HG02970 (cell line): ENCODE data around the gene PLAGL1.
"Not testable (repeated sequence)": the region's sequence is repeated elsewhere in the genome, so short reads cannot be mapped to it uniquely, and the experiment has no call there.

Source experiments
- ATAC-seq: cut with Tn5 transposase; IDR thresholded peaks from one replicate; pipeline ENCODE4 v1.9.1; 2021; ENCODE audit warnings: mild to moderate bottlenecking, moderate library complexity, moderate number of reproducible peaks; ENCODE audit not compliant: unreplicated experiment, low FRiP score

Gene PLAGL1

DNA sequence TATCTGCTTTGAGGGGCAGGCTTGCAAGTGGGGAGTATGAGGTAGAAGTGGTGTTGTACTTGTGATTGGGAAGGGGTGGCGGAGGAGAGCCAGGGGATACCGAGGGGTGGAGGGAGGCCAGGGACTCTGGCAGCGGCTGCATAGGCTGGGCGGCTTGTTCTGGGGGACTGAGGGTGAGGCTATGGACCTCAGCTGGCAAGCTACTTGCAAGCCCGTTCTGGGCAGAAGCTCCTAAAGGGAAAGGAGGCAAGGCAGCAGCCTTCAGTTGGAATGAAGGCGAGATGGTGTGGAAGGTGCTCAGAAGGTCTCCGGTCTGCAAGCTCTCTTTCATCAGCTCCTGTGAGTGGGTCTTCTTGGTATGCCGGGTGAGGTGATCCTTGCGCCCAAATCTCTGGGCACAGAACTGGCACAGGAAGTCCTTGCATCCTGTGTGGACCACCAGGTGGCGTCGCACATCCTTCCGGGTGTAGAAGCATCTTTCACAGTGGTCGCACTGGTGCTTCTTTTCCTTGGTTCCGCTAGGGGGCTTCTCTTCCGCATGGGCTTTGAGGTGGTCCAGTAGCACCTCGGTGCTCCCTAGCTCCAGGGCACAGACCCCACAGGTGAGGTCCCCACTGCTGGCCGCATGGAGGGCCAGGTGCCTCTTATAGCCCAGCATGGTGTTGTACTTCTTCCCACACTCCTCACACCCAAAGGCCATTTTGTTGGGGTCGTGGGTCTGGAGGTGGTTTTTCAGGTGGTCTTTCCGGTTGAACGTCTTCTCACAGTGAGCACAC is 66.0 kb downstream of the PLAGL1 start:
- no peak for ATAC-seq

GRCh38 chr6:143940011-143940597 is 68.0 kb downstream of the PLAGL1 start:
- peak; percentile 92 for ATAC-seq

GRCh38 chr6:143939364-143939763 is 68.7 kb downstream of the PLAGL1 start:
- no peak for ATAC-seq

GRCh38 chr6:143937668-143937970 is 70.4 kb downstream of the PLAGL1 start:
- ATAC-seq: no peak

DNA sequence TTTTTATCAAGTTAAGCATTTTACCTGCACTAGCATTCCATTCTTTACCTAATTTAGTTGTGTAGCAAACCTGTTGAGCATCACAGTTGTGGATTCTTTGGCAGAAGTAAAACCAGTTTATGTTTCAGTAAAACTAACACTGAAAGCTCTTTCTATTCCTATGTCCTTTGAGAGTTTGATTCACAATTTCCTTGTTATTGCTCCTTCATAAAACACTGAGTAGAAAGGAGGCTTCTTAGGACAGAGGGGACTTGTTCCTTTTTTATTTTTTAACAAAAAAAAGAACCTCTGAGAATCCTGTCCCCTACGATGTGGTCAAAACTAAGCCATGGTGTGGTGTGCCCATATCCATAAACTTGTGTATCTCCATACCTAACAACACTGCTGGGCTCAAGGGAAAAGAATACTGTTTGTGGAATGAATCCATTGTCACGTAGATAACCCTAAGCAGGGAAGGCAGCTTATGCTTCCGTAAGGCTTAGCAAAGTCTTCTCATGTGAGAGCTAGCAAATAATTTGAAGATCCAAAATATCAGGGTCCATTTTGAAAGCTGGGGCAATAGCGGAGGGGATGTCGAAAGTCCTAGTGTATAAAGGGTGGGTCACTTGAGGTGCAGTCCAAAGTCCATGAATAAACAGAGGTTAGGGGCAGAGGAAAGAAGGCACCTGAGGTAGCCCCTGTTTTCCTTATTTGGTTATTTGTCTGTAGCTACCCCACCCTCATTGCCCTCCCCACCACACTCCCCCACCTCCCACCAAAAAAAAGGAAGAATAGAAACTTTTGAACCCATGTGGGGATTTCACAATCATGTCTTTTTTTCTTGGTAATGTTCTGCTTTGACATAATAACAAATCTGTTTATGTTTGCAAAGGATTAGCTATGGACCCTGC is 71.0 kb downstream of the PLAGL1 start:
- no peak for ATAC-seq

DNA sequence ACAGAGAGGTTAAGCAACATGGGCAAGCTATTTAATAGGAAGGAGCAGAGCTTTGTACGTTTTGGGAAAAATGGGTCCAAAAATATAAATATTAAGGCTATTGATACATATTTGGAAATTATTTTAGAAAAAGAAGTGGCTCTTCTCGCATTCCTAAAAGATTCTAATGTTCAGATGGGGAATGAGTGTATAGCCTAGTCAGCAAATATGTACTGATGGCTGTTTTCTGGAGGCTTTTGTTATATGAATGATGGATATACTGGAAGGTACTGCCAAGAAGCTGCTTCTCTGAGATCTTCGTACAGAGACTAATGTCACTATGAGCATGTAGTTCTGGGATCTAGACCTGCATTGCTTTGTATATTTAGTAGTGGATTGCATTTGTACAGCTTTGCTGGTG is 71.7 kb downstream of the PLAGL1 start:
- ATAC-seq: no peak

GRCh38 chr6:143934867-143935266 is 73.2 kb downstream of the PLAGL1 start:
- no peak for ATAC-seq

GRCh38 chr6:143934331-143934730 is 73.7 kb downstream of the PLAGL1 start:
- no peak for ATAC-seq

- ATAC-seq: no peak
Measured at GRCh38 chr6:143929975-143930374, 78.1 kb downstream of the PLAGL1 start.

DNA sequence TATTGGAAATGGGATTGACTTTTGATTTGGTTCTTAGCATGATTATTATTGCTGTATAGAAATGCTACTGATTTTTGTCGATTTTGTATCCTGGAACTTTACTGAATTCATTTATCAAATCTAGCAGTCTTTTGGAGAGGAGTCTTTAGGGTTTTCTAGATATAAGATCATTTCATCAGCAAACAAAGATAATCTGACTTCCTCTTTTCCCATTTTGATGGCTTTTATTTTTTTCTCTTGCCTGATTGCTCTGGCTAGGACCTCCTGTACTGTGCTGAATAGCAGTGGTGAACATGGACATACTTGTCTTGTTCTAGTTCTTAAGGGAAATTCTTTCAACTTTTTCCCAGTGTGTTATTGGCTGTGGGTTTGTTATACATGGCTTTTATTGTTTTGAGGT is 79.2 kb downstream of the PLAGL1 start:
- ATAC-seq: no peak

DNA sequence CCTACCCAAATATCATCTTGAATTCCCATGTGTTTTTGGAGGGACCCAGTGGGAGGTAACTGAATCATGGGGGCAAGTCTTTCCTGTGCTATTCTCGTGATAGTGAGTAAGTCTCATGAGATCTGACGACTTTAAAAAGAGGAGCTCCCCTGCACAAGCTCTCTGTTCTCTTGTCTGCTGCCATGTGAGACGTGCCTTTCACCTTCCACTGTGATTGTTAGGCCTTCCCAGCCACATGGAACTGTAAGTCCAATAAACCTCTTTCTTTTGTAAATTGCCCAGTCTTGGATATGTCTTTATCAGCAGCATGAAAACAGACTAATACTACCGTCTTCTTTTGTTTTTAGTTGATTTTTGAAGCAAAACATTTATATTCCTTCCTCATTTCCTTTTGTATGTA is 91.0 kb downstream of the PLAGL1 start:
- ATAC-seq: not testable (repeated sequence)

DNA sequence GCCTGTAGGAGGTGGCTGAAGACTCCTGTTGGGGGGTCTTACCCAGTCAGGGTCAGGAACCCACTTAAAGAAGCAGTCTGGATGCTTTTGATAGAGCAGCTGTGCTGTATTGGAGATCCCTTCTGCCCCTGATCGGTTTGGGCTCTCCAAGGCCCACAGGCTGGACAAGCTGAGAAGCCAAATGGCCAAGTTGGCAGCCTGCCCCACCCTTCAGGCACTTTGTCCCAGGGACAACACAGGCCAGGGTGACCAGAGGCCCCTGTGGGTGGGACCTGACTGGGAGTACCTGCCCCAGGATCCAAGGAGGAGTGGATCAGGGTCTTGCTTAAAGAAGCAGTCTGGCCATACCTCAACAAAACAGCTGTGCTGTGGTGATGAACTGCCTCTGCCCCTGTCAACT is 95.4 kb downstream of the PLAGL1 start:
- ATAC-seq: no peak

- no peak for ATAC-seq
Measured at GRCh38 chr6:143911028-143911427, 97.0 kb downstream of the PLAGL1 start.

- no peak for ATAC-seq
Measured at GRCh38 chr6:143902827-143903226, 105.2 kb downstream of the PLAGL1 start.

- ATAC-seq: peak; percentile 93
Measured at GRCh38 chr6:143901885-143902750, 105.9 kb downstream of the PLAGL1 start.

DNA sequence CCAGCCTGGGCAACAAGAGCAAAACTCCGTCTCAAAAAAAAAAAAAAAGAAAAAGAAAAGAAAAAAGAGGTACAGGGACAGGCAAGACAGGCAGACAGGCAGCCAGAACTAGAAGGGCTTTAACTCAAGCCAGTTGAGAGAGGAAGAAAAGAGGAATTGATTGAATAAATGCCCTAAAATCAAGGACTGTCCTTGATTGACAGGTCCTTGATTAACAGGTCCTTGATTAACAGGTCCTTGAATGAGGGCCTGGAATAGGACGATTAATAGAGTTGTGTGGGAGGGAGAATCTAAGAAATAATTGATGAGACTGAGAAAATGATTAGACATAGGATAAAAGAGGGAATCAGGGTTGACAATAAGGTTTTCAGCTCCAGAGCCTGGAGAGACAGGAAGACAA is 107.7 kb downstream of the PLAGL1 start:
- no peak for ATAC-seq

DNA sequence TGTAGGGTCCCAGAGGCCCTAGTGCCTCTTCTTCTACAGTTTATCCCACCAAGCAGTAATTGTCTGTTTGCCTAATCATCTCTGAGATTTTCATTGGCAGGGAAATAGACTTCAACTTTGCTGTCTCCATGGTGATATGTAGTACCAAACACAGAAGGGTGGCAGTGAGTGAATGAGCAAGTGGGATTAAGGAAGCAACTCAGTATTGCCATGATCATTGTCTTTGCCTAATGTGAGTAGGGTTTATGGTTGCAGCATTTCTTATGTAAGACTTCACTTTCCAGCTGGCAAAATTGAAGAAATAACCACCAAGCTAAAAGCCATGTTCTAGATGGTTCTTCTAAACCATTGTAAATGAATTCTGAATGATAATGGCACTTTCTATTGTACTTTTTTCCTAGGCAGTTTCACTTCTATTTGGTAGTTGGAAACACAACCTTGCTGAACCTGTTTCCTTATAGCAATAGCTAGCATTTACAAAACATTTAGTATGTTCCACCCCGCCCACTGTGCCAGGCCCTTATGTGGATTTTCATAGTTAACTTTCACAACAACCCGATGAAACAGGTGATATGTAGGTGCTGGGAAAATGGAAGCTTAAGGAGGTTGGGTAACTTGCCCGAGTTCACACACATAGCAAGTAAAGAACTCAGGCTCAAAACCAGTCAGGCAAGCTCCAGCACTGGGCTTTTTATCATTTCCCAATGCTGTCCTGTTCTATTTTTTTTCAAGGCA is 111.8 kb downstream of the PLAGL1 start:
- ATAC-seq: no peak

DNA sequence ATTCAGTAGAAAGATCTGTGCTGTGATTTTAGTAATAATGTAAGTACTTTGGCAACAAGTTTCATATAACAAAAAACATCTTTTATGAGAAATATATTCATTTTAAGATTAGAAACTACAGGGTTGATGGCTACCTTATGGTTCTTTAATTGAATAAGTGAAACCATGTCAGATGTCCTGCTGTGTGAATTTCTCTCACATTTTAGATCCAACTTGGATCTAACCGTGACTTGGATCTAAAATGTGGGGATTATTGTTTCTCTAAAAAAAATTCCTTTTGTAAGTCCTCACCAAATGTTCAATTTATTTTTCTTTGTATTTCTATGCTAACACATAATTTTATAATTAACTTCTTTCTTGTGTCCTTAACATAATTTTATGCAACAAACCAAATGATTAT is 113.4 kb downstream of the PLAGL1 start:
- no peak for ATAC-seq
